Transverse colon (tissue), 3 donors: Measurements from ENCODE around the gene RUNX3.

Experiments used
- CTCF ChIP-seq, 5 experiments: fragments of 200-600 bp in 3 of 5; fragments of 450-650 bp in 2 of 5; sonication (generic) in 3 of 5; IDR thresholded peaks; 1 replicate in 2 of 5; 2 replicates in 3 of 5; pipeline ENCODE4 v1.5.1; 2016 to 2017; ENCODE audit warnings: antibody characterized with exemption in 5 of 5, inconsistent platforms in 3 of 5, mild to moderate bottlenecking in 2 of 5, moderate library complexity in 1 of 5
- EP300 ChIP-seq: sonication (generic); formaldehyde crosslinking; IDR thresholded peaks from one replicate; pipeline ENCODE4 v1.6.1; 2017; ENCODE audit warnings: antibody characterized with exemption, low read depth
- POLR2A ChIP-seq: fragments of 450-650 bp; IDR thresholded peaks from one replicate; pipeline ENCODE4 v1.6.1; 2016; ENCODE audit warnings: antibody characterized with exemption, mild to moderate bottlenecking, moderate library complexity

GRCh38 chr1:24861821-24862727 lies 68.0 kb downstream of the RUNX3 start:
- TF ChIP-seq CTCF (IDR thresholded peaks at IDR 0.05) (no peak), EP300 (no peak), POLR2A (no peak)
